Measurements from ENCODE around the gene TPCN1. TPM values are rescaled to one million over a fixed set of nuclear protein-coding genes. Genes with fewer than 3 reads are reported as not detected.

Gene TPCN1
- total RNA-seq, 2 donors from 2014 or later, result 84.1 to 93.5 TPM

- H3K36me3 ChIP-seq, result no peaks in the 10 kb centered on the region
- H3K9me3 ChIP-seq, result no peaks in the 10 kb centered on the region
- H3K4me3 ChIP-seq, result no peak overlapping the region
- TF ChIP-seq, protein P1, sequence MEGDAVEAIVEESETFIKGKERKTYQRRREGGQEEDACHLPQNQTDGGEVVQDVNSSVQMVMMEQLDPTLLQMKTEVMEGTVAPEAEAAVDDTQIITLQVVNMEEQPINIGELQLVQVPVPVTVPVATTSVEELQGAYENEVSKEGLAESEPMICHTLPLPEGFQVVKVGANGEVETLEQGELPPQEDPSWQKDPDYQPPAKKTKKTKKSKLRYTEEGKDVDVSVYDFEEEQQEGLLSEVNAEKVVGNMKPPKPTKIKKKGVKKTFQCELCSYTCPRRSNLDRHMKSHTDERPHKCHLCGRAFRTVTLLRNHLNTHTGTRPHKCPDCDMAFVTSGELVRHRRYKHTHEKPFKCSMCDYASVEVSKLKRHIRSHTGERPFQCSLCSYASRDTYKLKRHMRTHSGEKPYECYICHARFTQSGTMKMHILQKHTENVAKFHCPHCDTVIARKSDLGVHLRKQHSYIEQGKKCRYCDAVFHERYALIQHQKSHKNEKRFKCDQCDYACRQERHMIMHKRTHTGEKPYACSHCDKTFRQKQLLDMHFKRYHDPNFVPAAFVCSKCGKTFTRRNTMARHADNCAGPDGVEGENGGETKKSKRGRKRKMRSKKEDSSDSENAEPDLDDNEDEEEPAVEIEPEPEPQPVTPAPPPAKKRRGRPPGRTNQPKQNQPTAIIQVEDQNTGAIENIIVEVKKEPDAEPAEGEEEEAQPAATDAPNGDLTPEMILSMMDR (IDR thresholded peaks at IDR 0.05), result no peak
- H3K27me3 ChIP-seq (replicated peaks; ENCODE audit: insufficient read depth), result no peaks in the 10 kb centered on the region
- ATAC-seq (ENCODE audit: insufficient number of reproducible peaks, low FRiP score, low read depth) (no peak), DNase-seq (ENCODE audit: low spot score) (no peak)
- peaks cover 5 to 11% of the 10 kb centered on the region in 2 donors for H3K4me1 ChIP-seq (ENCODE audit: control insufficient read depth in 1 of 2, low read depth in 2 of 2)
- no peak overlapping the region for H3K27ac ChIP-seq
Measured at GRCh38 chr12:113339540-113339939, 118.3 kb downstream of the TPCN1 start.

- no peak overlapping the region for H3K4me3 ChIP-seq
- H3K36me3 ChIP-seq, result no peaks in the 10 kb centered on the region
- no peaks in the 10 kb centered on the region for H3K9me3 ChIP-seq
- no peak for ATAC-seq (ENCODE audit: insufficient number of reproducible peaks, low FRiP score, low read depth)
- H3K27me3 ChIP-seq (replicated peaks; ENCODE audit: insufficient read depth), result no peaks in the 10 kb centered on the region
- no peak overlapping the region for H3K27ac ChIP-seq
- TF ChIP-seq, protein P1 (IDR thresholded peaks at IDR 0.05), result no peak
- DNase-seq (ENCODE audit: low spot score), result no peak
- peaks cover 5 to 11% of the 10 kb centered on the region in 2 donors for H3K4me1 ChIP-seq (ENCODE audit: control insufficient read depth in 1 of 2, low read depth in 2 of 2)
Measured at GRCh38 chr12:113340061-113340460, 118.8 kb downstream of the TPCN1 start.

DNA sequence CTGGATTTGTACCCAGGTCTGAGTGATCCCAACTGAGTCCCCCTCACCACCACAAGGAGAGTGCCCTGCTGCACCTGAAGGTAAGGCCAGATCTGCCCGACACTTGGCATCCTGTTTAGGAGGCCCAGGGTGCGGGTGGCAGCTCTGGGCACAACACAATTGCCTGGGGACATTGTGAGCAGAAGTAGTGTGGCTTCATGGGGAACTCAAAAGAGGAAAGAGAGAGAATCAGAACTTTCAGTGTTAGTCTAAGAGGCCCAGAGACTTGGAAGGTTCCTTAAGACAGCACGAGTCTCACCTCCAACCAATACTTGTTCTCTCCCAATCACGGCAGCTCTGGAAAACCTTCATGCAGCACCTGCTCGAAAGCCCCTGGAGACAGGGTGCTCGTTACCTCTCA is 120.3 kb downstream of the TPCN1 start:
- no peaks in the 10 kb centered on the region for H3K9me3 ChIP-seq
- no peaks in the 10 kb centered on the region for H3K36me3 ChIP-seq
- ATAC-seq (ENCODE audit: insufficient number of reproducible peaks, low FRiP score, low read depth) (no peak), DNase-seq (ENCODE audit: low spot score) (no peak)
- H3K4me1 ChIP-seq (ENCODE audit: control insufficient read depth in 1 of 2, low read depth in 2 of 2), result no peaks in the 10 kb centered on the region
- no peak overlapping the region for H3K4me3 ChIP-seq
- TF ChIP-seq, protein P1 (IDR thresholded peaks at IDR 0.05), result no peak
- no peak overlapping the region for H3K27ac ChIP-seq
- H3K27me3 ChIP-seq (replicated peaks; ENCODE audit: insufficient read depth), result no peaks in the 10 kb centered on the region

DNA sequence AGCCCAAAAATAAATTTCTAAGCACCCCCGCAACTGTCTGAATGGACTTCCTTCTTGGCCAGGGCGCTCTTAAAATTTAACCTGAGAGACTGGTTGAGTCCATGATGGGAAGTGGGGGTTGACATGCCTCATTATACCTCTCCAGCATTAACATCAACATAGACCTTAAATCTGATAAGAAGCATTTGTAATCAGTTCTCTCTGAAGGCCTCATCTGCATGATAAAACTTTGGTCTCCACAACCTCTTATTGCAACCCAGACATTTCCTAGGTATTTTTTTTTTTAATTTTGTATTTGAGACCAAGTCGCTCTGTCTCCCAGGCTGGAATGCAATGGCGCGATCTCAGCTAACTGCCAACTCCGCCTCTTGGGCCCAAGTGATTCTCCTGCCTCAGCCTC is 124.1 kb downstream of the TPCN1 start:
- ATAC-seq (ENCODE audit: insufficient number of reproducible peaks, low FRiP score, low read depth) (no peak), DNase-seq (ENCODE audit: low spot score) (no peak)
- Histone ChIP-seq H3K27me3 (replicated peaks; ENCODE audit: insufficient read depth) (no peaks in the 10 kb centered on the region), H3K4me3 (no peak overlapping the region), H3K4me1 (ENCODE audit: control insufficient read depth in 1 of 2, low read depth in 2 of 2) (no peaks in the 10 kb centered on the region), H3K27ac (no peak overlapping the region), H3K9me3 (no peaks in the 10 kb centered on the region), H3K36me3 (no peaks in the 10 kb centered on the region)
- TF ChIP-seq, protein P1 (IDR thresholded peaks at IDR 0.05), result no peak

- no peak for DNase-seq (ENCODE audit: low spot score)
- no peaks in the 10 kb centered on the region for H3K36me3 ChIP-seq
- H3K4me3 ChIP-seq, result no peak overlapping the region
Measured at GRCh38 chr12:113346353-113346752, 125.1 kb downstream of the TPCN1 start.

More at GRCh38 chr12:113346353-113346752, 125.1 kb downstream of the TPCN1 start:
- Histone ChIP-seq H3K27me3 (replicated peaks; ENCODE audit: insufficient read depth) (no peaks in the 10 kb centered on the region), H3K27ac (no peak overlapping the region), H3K4me1 (ENCODE audit: control insufficient read depth in 1 of 2, low read depth in 2 of 2) (no peaks in the 10 kb centered on the region), H3K9me3 (no peaks in the 10 kb centered on the region)
- TF ChIP-seq, protein P1 (IDR thresholded peaks at IDR 0.05), result no peak
- no peak for ATAC-seq (ENCODE audit: insufficient number of reproducible peaks, low FRiP score, low read depth)
